ENCODE measurements around the gene CSMD2.

- TF ChIP-seq, protein P1, sequence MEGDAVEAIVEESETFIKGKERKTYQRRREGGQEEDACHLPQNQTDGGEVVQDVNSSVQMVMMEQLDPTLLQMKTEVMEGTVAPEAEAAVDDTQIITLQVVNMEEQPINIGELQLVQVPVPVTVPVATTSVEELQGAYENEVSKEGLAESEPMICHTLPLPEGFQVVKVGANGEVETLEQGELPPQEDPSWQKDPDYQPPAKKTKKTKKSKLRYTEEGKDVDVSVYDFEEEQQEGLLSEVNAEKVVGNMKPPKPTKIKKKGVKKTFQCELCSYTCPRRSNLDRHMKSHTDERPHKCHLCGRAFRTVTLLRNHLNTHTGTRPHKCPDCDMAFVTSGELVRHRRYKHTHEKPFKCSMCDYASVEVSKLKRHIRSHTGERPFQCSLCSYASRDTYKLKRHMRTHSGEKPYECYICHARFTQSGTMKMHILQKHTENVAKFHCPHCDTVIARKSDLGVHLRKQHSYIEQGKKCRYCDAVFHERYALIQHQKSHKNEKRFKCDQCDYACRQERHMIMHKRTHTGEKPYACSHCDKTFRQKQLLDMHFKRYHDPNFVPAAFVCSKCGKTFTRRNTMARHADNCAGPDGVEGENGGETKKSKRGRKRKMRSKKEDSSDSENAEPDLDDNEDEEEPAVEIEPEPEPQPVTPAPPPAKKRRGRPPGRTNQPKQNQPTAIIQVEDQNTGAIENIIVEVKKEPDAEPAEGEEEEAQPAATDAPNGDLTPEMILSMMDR (IDR thresholded peaks at IDR 0.05) = peak; percentile 18 to 47 (median 37)
- no peak for TF ChIP-seq POLR2A (IDR thresholded peaks at IDR 0.05)
Observed at GRCh38 chr1:34113887-34114286, 51.1 kb downstream of the CSMD2 start.
